Hepatocyte (in vitro differentiated cells): ENCODE results near the gene MRPL20. TPM values are rescaled to one million over a fixed set of nuclear protein-coding genes. Genes with fewer than 3 reads are reported as not detected.
A peak's percentile ranks its signal among the peaks of the same experiment; 100 is the strongest.

Experiments used
- DNase-seq: peaks from one replicate; pipeline ENCODE4 v3.0.0-alpha.2; 2016; ENCODE audit warnings: low spot score
- H2AFZ ChIP-seq: fragments of 200-600 bp; sonication (generic); 2 replicates; pipeline ENCODE4 v1.6.0; 2016; ENCODE audit warnings: antibody characterized with exemption, mild to moderate bottlenecking
- H3K27ac ChIP-seq: fragments of 200-600 bp; sonication (generic); 2 replicates; pipeline ENCODE4 v1.5.1; 2016; ENCODE audit warnings: mild to moderate bottlenecking
- H3K27me3 ChIP-seq: fragments of 200-600 bp; sonication (generic); 2 replicates; pipeline ENCODE4 v1.6.1; 2016
- H3K36me3 ChIP-seq: fragments of 200-600 bp; sonication (generic); replicated peaks from 2 replicates; pipeline ENCODE4 v1.5.1; 2016; ENCODE audit warnings: low read depth; ENCODE audit not compliant: insufficient read depth
- H3K4me1 ChIP-seq: fragments of 200-600 bp; sonication (generic); 2 replicates; pipeline ENCODE4 v1.5.1; 2016; ENCODE audit warnings: mild to moderate bottlenecking, moderate library complexity; ENCODE audit not compliant: insufficient read depth
- H3K4me2 ChIP-seq: fragments of 200-600 bp; sonication (generic); 2 replicates; pipeline ENCODE4 v1.6.0; 2016
- H3K4me3 ChIP-seq: fragments of 200-600 bp; sonication (generic); 2 replicates; pipeline ENCODE4 v1.5.1; 2016; ENCODE audit warnings: mild to moderate bottlenecking
- H3K79me2 ChIP-seq: fragments of 200-600 bp; sonication (generic); 2 replicates; pipeline ENCODE4 v1.6.0; 2017; ENCODE audit warnings: mild to moderate bottlenecking
- H3K9me2 ChIP-seq: fragments of 200-600 bp; sonication (generic); replicated peaks from 2 replicates; pipeline ENCODE4 v1.6.0; 2017; ENCODE audit warnings: mild to moderate bottlenecking; ENCODE audit not compliant: insufficient read depth
- H3K9me3 ChIP-seq: fragments of 200-600 bp; sonication (generic); 2 replicates; pipeline ENCODE4 v1.5.1; 2016; ENCODE audit warnings: low read depth, mild to moderate bottlenecking
- H4K20me1 ChIP-seq: fragments of 200-600 bp; sonication (generic); 2 replicates; pipeline ENCODE4 v1.6.0; 2016; ENCODE audit warnings: mild to moderate bottlenecking; ENCODE audit not compliant: insufficient read depth, poor library complexity, severe bottlenecking
- CTCF ChIP-seq: fragments of 200-600 bp; sonication (generic); IDR thresholded peaks from 2 replicates; pipeline ENCODE4 v1.5.1; 2016; ENCODE audit warnings: antibody characterized with exemption, mild to moderate bottlenecking; ENCODE audit not compliant: poor library complexity
- EZH2 ChIP-seq: fragments of 200-600 bp; sonication (generic); IDR thresholded peaks from 2 replicates; pipeline ENCODE4 v1.6.1; 2016; ENCODE audit warnings: antibody characterized with exemption, mild to moderate bottlenecking, borderline replicate concordance
- EZH2phosphoT487 ChIP-seq: fragments of 200-600 bp; sonication (generic); IDR thresholded peaks from one replicate; pipeline ENCODE4 v1.6.1; 2018; ENCODE audit warnings: antibody characterized with exemption, mild to moderate bottlenecking, low read depth, moderate library complexity; ENCODE audit not compliant: unreplicated experiment, severe bottlenecking
- WGBS: methylation state at CpG from one replicate; pipeline ENCODE4 v1.1.6; 2016; ENCODE audit warnings: low lambda C conversion rate; ENCODE audit errors: missing lambda C conversion rate; 5-methylcytosine and 5-hydroxymethylcytosine counted together
- polyA plus RNA-seq: library from polyadenylated mRNA; unstranded; fragments of >200 nt; fragmentation: Nextera tagmentation; extraction: Ambion mirVana; gene quantifications from 2 replicates; pipeline ENCODE4 v1.2.1, GENCODE V29; 2016
- total RNA-seq: library from RNA; depleted of rRNA; stranded (reverse); fragments of >200 nt; gene quantifications from 2 replicates; pipeline ENCODE4 v1.2.3, GENCODE V29; 2014

Gene MRPL20
- total and polyA plus RNA-seq, 2 experiments from 2014 or later, result 107 to 193 TPM

- no peak overlapping the region for H2AFZ ChIP-seq
- H3K9me3 ChIP-seq, result no peaks in the 10 kb centered on the region
- peak overlapping the region; percentile 19 for H3K27ac ChIP-seq
- H3K4me1 ChIP-seq, result peaks cover 68% of the 10 kb centered on the region
- WGBS, result 28% methylated on average over 24 of the region's 40 CpGs
- no peaks in the 10 kb centered on the region for H3K27me3 ChIP-seq
- no peaks in the 10 kb centered on the region for H4K20me1 ChIP-seq
- TF ChIP-seq EZH2 (no peak), EZH2phosphoT487 (no peak), CTCF (no peak)
- no peaks in the 10 kb centered on the region for H3K36me3 ChIP-seq
- H3K79me2 ChIP-seq, result peaks cover 18% of the 10 kb centered on the region
- DNase-seq, result no peak
- peak overlapping the region; percentile 96 for H3K4me2 ChIP-seq
- H3K4me3 ChIP-seq, result peak overlapping the region; percentile 45
- H3K9me2 ChIP-seq, result no peaks in the 10 kb centered on the region
Observed at GRCh38 chr1:1435911-1436629, 29.0 kb upstream of the MRPL20 start.

GRCh38 chr1:1435106-1435903 lies 28.2 kb upstream of the MRPL20 start, which contains the start of gene VWA1:
Gene VWA1, plus strand, starts transcription at chr1:1435690. Its CDS starts 59 bp downstream, at chr1:1435749.
- no peaks in the 10 kb centered on the region for H3K9me2 ChIP-seq
- 18% methylated on average over 53 of the region's 89 CpGs for WGBS
- TF ChIP-seq EZH2, result no peak
- TF ChIP-seq EZH2phosphoT487, result no peak
- TF ChIP-seq CTCF, result no peak
- peak; percentile 92 for DNase-seq
- peak within 1 kb of the TSS; percentile 96 for H3K4me2 ChIP-seq
- H3K9me3 ChIP-seq, result no peaks in the 10 kb centered on the region
- H3K4me1 ChIP-seq, result peaks cover 70% of the 10 kb centered on the region
- no peaks in the 10 kb centered on the region for H3K36me3 ChIP-seq
- peaks cover 18% of the 10 kb centered on the region for H3K79me2 ChIP-seq
- peak within 1 kb of the TSS; percentile 96 for H3K27ac ChIP-seq
- no peaks in the 10 kb centered on the region for H3K27me3 ChIP-seq
- peak within 1 kb of the TSS; percentile 47 for H3K4me3 ChIP-seq
- no peaks in the 10 kb centered on the region for H4K20me1 ChIP-seq
- H2AFZ ChIP-seq, result peak within 1 kb of the TSS; percentile 26

GRCh38 chr1:1434824-1435105 lies 27.7 kb upstream of the MRPL20 start:
- Histone ChIP-seq H2AFZ (peak overlapping the region; percentile 26), H3K4me1 (peaks cover 75% of the 10 kb centered on the region), H4K20me1 (no peaks in the 10 kb centered on the region), H3K36me3 (no peaks in the 10 kb centered on the region), H3K4me2 (peak overlapping the region; percentile 96), H3K9me2 (no peaks in the 10 kb centered on the region), H3K79me2 (peaks cover 18% of the 10 kb centered on the region), H3K27ac (peak overlapping the region; percentile 96), H3K9me3 (no peaks in the 10 kb centered on the region), H3K4me3 (no peak overlapping the region), H3K27me3 (no peaks in the 10 kb centered on the region)
- TF ChIP-seq EZH2 (no peak), CTCF (no peak), EZH2phosphoT487 (no peak)
- 86% methylated on average over 4 of the region's 4 CpGs for WGBS
- DNase-seq, result no peak
